A549 treated with AZD2906 at 1 μM for 4 hours (cell line): ENCODE measurements around the gene MT1H. TPM values are rescaled to one million over a fixed set of nuclear protein-coding genes. Genes with fewer than 3 reads are reported as not detected.

Source experiments
- total RNA-seq: library from RNA; stranded (reverse); fragments of 200-300 nt; extraction: Qiagen RNA extraction; gene quantifications from 5 replicates; pipeline ENCODE4 v1.2.3, GENCODE V29; 2022

Gene MT1H
- not detected in 5 replicates for total RNA-seq

DNA sequence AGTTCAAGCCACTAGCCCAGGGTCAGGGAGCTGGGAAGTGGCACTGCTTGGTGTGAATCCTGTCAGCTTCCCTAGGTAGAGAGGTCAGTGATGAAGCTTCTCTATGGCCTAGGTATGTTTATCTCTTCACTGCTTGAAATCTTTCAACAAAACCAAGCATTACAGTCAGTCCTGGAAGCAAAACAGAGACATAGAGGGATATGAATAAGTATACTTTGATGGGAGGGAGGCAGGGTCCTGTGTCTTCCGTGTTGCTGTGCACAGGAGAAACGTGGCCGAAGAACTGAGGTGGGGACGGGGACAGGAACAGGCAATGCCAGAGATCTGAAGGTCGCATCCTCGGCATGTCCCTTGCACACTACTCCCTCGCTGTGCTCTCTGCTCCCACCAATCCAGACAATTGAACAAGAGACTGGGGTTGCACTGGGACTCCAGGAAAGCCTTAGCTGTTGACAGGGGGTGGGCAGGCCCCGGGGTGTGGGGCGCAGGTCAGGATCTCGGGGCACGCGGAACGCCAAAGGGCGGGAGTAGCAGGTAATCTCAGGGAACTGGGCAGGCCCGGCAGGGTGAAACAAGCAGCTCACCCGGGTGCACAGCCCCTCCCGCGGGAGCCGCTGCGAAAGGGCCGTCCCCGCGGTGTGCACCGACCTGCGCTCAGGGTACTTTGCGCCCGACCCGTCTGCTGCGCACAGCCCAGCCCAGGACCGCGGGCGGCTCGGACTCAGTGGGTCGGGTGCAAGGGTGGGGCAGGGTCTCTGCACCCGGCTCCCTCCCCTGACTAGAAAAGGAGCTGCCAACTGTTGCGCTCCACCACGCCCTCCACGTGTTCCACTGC, at the start of gene MT1H:
Gene MT1H, plus strand, starts transcription at position 810 of the 835 bp plus-strand sequence. CDS start 71 bp downstream, outside the sequence.

DNA sequence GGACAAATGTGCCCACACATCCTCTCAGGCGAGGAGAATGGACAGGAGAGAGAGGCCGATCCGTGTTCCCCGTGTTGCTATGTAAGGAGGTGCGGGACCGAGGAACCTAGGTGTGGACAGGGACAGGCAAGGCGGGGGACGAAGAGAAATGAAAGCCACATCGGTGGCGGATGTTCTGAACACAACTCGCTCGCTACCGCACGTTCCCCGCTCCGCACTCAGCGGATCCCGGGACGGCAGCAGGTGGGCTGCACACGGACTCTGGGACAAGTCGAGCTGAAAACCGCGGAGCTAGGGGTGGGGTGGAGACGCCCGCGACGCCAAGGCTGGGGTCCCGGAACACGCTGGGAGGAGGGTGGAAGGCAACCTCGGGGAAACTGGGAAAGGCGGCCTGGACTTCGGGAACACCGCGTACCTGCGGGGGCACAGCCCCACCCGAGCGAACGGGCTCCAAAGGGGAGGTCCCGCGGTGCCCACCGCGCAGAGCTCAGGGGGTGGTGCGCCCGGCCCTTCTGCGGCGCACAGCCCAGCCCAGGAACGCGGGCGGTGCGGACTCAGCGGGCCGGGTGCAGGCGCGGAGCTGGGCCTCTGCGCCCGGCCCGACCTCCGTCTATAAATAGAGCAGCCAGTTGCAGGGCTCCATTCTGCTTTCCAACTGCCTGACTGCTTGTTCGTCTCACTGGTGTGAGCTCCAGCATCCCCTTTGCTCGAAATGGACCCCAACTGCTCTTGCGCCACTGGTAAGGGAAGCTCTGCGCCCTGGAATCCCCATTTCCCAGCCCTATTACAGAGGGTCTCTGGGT, 44.3 kb upstream of the MT1H start, which contains the start of gene MT1E:
Gene MT1E, plus strand, starts transcription at position 642 of the 803 bp plus-strand sequence. Its CDS starts 71 bp downstream, at position 713.

DNA sequence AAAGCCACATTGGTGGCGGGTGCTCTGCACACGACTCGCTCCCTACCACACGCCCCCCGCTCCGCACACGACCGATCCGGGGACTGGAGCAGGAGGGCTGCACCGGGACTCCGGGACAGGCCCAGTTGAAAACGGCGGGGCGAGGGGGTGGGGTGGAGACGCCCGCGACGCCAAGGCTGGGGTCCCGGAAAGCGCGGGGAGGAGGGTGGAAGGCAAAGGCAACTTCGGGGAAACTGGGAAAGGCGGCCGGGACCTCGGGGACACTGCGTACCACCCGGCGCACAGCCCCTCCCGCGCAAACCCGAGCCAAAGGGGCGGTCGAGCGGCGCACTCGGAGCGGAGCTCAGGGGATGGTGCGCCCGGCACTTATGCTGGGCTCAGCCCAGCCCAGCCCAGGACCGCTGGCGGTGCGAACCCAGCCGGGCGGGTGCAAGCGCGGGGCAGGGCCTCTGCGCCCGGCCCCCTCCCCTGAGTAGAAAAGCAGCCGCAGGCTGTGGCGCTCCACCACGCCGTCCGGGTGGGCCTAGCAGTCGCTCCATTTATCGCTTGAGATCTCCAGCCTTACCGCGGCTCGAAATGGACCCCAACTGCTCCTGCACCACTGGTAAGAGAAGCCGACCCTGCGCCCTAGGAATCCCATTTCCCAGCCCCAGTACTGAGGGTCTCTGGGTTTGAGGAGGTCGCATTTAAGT, 37.3 kb upstream of the MT1H start, which contains the start of gene MT1M:
Gene MT1M, plus strand, starts transcription at position 504 of the 692 bp plus-strand sequence. Its CDS starts 73 bp downstream, at position 577.

DNA sequence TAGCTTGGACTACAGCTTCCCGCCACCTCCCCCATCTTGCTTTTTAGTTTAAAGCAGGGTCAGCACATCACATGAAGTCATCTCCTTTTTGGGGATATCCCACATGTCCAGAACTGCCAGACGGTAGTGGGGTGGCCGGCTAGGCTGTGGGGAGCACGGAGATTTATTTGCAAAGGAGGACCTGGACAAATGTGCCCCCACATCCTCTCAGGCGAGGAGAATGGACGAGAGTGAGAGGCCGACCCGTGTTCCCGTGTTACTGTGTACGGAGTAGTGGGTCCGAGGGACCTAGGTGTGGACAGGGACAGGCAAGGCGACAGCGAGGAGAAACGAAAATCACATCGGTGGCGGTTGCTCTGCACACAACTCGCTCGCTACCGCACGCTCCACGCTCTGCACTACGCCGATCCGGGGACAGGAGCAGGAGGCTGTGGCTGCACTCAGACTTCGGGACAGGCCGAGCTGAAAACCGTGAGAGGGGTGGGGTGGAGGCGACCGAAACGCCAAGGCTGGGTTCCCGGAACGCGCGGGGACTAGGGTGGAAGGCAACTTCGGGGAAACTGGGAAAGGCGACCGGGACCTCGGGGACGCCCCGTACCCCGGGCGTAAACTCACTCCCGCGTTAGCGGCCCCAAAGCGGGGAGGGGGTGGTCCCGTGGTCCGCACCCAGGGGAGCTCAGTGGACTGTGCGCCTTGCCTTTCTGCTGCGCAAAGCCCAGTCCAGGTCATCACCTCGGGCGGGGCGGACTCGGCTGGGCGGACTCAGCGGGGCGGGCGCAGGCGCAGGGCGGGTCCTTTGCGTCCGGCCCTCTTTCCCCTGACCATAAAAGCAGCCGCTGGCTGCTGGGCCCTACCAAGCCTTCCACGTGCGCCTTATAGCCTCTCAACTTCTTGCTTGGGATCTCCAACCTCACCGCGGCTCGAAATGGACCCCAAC, 31.5 kb upstream of the MT1H start, which contains the start of gene MT1A:
Gene MT1A, plus strand, starts transcription at position 853 of the 937 bp plus-strand sequence. Its CDS starts 73 bp downstream, at position 926.

DNA sequence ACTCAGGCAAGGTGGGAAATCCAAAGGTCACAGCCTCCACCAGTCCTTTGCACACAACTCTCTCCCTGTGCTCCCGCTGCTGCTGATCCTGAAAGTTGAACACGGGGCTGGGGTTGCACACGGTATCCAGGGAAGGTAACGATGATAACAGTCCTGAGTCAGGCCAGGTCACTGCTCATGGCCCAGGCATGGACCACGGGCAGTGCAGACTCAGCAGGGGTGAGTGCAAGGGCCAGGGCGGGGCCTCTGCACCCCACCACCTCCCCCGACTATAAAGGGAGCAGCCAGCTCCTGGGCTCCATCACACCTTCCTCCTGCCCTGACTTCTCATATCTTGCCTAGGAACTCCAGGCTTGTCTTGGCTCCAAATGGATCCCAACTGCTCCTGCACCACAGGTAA, 18.0 kb upstream of the MT1H start, which contains the start of gene MT1B:
Gene MT1B, plus strand, starts transcription at position 301 of the 400 bp plus-strand sequence. Its CDS starts 68 bp downstream, at position 369.

DNA sequence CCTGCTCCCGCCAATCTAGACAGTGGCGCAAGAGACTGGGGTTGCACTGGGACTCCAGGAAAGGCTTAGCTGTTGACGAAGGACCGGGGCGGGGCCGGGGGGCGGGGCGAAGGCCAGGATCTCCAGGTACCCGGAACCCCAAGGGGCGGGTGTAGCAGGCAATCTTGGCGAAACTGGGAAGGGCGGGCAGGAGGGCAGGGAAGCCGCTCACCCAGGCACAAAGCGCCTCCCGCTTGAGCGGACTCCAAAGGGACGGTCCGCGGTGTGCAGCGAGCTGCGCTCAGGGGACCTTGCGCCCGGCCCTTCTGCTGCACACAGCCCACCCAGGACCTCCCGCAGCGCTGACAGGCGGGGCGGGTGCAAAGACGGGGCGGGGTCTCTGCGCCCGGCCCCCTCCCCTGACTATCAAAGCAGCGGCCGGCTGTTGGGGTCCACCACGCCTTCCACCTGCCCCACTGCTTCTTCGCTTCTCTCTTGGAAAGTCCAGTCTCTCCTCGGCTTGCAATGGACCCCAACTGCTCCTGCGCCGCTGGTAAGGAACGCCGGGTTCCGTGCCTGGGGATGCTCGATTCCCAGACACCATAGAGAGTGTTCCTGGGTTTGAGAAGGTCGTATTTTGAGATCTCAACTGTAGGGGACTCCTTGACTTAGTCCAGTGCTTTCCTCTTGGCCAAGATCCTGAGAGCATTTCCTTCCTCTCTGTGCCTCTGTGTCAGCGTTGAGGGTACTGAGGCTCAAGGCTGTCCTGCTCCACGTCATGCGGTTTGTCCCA, 11.9 kb upstream of the MT1H start, which contains the start of gene MT1F:
Gene MT1F, plus strand, starts transcription at position 405 of the 772 bp plus-strand sequence. Its CDS starts 100 bp downstream, at position 505.

DNA sequence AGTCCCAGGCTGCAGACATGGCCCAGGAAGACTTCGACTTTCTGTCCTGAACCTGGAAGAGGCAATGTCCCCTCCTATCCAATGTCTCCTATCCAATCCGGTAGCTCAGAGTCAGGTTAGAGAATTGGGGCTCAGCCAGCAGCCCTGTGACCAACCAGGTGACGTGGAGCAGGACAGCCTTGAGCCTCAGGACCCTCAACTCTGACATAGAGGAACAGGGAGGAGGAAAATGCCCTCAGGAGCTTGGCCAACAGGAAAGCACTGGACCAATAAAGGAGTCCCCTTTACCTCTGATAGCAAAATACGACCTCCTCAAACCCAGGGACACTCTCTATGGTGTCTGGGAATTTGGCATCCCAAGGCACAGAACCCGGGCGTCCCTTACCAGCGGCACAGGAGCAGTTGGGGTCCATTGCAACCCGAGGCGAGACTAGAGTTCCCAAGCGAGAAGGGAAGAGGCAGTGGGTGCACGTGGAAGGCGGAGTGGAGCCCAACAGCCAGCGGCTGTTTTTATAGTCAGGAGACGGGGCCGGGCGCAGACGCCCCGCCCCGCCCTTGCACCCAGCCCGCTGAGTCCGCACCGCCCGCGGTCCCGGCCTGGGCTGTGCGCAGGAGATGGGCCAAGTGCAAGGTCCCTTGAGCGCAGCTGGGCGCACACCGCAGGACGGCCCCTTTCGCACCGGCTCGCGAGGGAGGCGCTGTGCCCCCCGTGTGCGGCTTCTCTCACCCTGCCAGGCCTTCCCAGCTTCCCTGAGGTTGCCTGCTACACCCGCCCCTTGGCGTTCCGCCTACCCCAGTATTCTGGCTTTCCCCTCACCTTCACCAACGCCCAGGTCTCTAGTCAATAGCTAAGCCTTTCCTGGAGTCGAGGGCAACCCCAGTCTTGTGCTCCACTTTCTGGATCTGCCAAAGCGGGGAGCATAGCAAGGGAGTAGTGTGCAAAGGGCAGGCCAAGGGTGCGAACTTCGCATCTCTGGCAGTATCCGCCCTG, 1.7 kb upstream of the MT1H start, which contains the start of gene MT1G:
Gene MT1G, minus strand, starts transcription at position 485 of the 991 bp plus-strand sequence. Its CDS starts 72 bp downstream, at position 413.

DNA sequence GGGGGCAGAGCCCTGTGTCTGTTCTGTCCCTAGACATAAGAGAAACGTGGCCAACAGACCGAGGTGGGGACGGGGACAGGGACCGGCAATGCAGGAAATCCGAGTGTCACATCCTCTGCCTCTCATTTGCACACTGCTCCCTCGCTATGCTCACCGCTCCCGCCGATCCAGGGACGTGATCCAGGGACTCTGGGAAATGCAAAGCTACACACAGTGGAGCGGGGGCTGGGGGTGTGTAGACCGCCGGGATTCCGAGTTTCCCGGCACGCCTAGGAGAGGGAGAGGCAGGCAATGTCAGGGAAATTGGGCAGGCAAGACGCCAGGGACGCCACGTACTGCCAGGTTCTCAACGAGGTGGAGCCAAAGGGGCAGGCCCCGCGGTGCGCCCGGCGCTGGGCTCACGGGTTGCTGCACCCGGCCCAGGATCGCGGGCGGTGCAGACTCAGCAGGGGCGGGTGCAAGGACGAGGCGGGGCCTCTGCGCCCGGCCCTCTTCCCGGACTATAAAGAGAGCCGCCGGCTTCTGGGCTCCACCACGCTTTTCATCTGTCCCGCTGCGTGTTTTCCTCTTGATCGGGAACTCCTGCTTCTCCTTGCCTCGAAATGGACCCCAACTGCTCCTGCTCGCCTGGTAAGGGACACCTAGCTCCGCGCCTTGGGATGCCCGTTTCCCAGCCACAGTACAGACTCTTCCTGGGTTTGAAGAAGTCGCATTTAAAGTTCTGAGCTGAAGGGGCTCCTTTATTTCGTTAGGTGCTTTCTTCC, 12.5 kb downstream of the MT1H start, which contains the start of gene MT1X:
Gene MT1X, plus strand, starts transcription at position 532 of the 764 bp plus-strand sequence. Its CDS starts 71 bp downstream, at position 603.

Other genes starting within 250 kb of the MT1H start
- gene AMFR, start 244.3 kb upstream of the MT1H start, total RNA-seq: 65.1 to 70.7 TPM (median 67.4 TPM) in 5 replicates
- 104 to 124 TPM (median 111 TPM) in 5 replicates for gene NUDT21, start 218.5 kb upstream of the MT1H start, total RNA-seq
- 70.3 to 110 TPM (median 77.4 TPM) in 5 replicates for gene OGFOD1, start 218.3 kb upstream of the MT1H start, total RNA-seq
- gene BBS2, start 149.8 kb upstream of the MT1H start, total RNA-seq: 15.8 to 32.7 TPM (median 22.1 TPM) in 5 replicates
- gene MT4, start 104.7 kb upstream of the MT1H start, total RNA-seq: not detected in 5 replicates
- gene MT3, start 80.3 kb upstream of the MT1H start, total RNA-seq: 0.41 to 0.88 TPM (median 0.79 TPM) in 5 replicates
- 2,240 to 3,417 TPM (median 2,786 TPM) in 5 replicates for gene MT2A, start 61.2 kb upstream of the MT1H start, total RNA-seq
- gene MT1E, start 44.0 kb upstream of the MT1H start, total RNA-seq: 0.15 to 0.21 TPM in 2 of 5 replicates, not detected in the others
- gene MT1M, start 37.2 kb upstream of the MT1H start, total RNA-seq: 0.09 to 0.17 TPM in 2 of 5 replicates, not detected in the others
- 30.1 to 42.3 TPM (median 34.0 TPM) in 5 replicates for gene MT1A, start 31.1 kb upstream of the MT1H start, total RNA-seq
- 0.38 to 0.92 TPM (median 0.76 TPM) in 4 of 5 replicates, not detected in the other for gene MT1B, start 17.9 kb upstream of the MT1H start, total RNA-seq
- gene MT1F, start 11.9 kb upstream of the MT1H start, total RNA-seq: 16.6 to 30.8 TPM (median 20.1 TPM) in 5 replicates
- gene MT1G, start 1.7 kb upstream of the MT1H start, total RNA-seq: not detected in 5 replicates
- 569 to 951 TPM (median 792 TPM) in 5 replicates for gene MT1X, start 12.7 kb downstream of the MT1H start, total RNA-seq
- gene NUP93, start 60.3 kb downstream of the MT1H start, total RNA-seq: 82.1 to 106 TPM (median 104 TPM) in 5 replicates
- 0.02 to 0.06 TPM in 2 of 5 replicates, not detected in the others for gene SLC12A3, start 195.4 kb downstream of the MT1H start, total RNA-seq